HepG2 (cell line): ENCODE data around the gene REPIN1. TPM values are rescaled to one million over a fixed set of nuclear protein-coding genes. Genes with fewer than 3 reads are reported as not detected.

Experiments
- ATF3 ChIP-seq: sonication (generic); formaldehyde crosslinking; IDR thresholded peaks from 2 replicates; pipeline ENCODE4 v1.4.0; 2020; ENCODE audit warnings: missing genetic modification reagents
- KDM2A ChIP-seq: sonication (generic); formaldehyde crosslinking; IDR thresholded peaks from 2 replicates; pipeline ENCODE4 v1.4.0; 2020; ENCODE audit warnings: low read depth, missing genetic modification reagents, borderline replicate concordance
- MIER2 ChIP-seq: IDR thresholded peaks from 2 replicates; pipeline ENCODE4 v1.6.1; 2016; ENCODE audit warnings: missing biosample characterization, missing genetic modification reagents
- MXD1 ChIP-seq: sonication (generic); formaldehyde crosslinking; IDR thresholded peaks from 2 replicates; pipeline ENCODE4 v1.4.0; 2020; ENCODE audit warnings: mild to moderate bottlenecking, missing genetic modification reagents
- RBM39 ChIP-seq: fragments of 200-400 bp; formaldehyde crosslinking; IDR thresholded peaks from one replicate; pipeline ENCODE4 v1.6.1; 2018; ENCODE audit warnings: antibody characterized with exemption, mild to moderate bottlenecking, low read depth, low read length; ENCODE audit not compliant: poor library complexity, severe bottlenecking
- SNRNP70 ChIP-seq: fragments of 200-400 bp; formaldehyde crosslinking; IDR thresholded peaks from 2 replicates; pipeline ENCODE4 v1.6.1; 2017; ENCODE audit warnings: mild to moderate bottlenecking, low read depth, low read length, moderate library complexity
- TFDP1 ChIP-seq: IDR thresholded peaks from 2 replicates; pipeline ENCODE4 v1.6.1; 2016; ENCODE audit warnings: missing compliant biosample characterization, missing genetic modification reagents, borderline replicate concordance
- ZHX2 ChIP-seq, 2 experiments: sonication (generic) in 1 of 2; formaldehyde crosslinking in 1 of 2; IDR thresholded peaks; 2 replicates each; pipeline versions ENCODE4 v1.6.1 to v1.9.0; 2014 to 2022; ENCODE audit warnings: antibody characterized with exemption in 1 of 2, borderline replicate concordance in 1 of 2, inconsistent platforms in 1 of 2, low read depth in 1 of 2, missing genetic modification reagents in 1 of 2
- ZMYM4 ChIP-seq: sonication (generic); formaldehyde crosslinking; IDR thresholded peaks from 2 replicates; pipeline ENCODE4 v1.8.1; 2023; ENCODE audit warnings: mild to moderate bottlenecking, missing genetic modification reagents
- ZNF160 ChIP-seq: sonication (generic); formaldehyde crosslinking; IDR thresholded peaks from 2 replicates; pipeline ENCODE4 v1.8.0; 2022; ENCODE audit warnings: mild to moderate bottlenecking, inconsistent platforms, missing genetic modification reagents
- ZNF18 ChIP-seq: sonication (generic); formaldehyde crosslinking; IDR thresholded peaks from 2 replicates; pipeline ENCODE4 v1.8.0; 2022; ENCODE audit warnings: mild to moderate bottlenecking, missing genetic modification reagents; ENCODE audit not compliant: insufficient replicate concordance
- ZNF337 ChIP-seq: sonication (generic); formaldehyde crosslinking; IDR thresholded peaks from 2 replicates; pipeline ENCODE4 v1.5.1; 2020; ENCODE audit warnings: missing genetic modification reagents, low read depth, mild to moderate bottlenecking, borderline replicate concordance
- ZNF34 ChIP-seq: sonication (generic); formaldehyde crosslinking; IDR thresholded peaks from 2 replicates; pipeline ENCODE4 v1.4.0; 2020; ENCODE audit warnings: mild to moderate bottlenecking, missing genetic modification reagents, borderline replicate concordance
- ZNF598 ChIP-seq: sonication (generic); formaldehyde crosslinking; IDR thresholded peaks from 2 replicates; pipeline ENCODE4 v1.5.1; 2020; ENCODE audit warnings: mild to moderate bottlenecking, missing genetic modification reagents, borderline replicate concordance
- ZNF782 ChIP-seq: sonication (generic); formaldehyde crosslinking; IDR thresholded peaks from 2 replicates; pipeline ENCODE4 v1.4.0; 2020; ENCODE audit warnings: missing genetic modification reagents, mild to moderate bottlenecking, borderline replicate concordance
- polyA plus RNA-seq, 8 experiments: library from polyadenylated mRNA; depleted of rRNA in 3 of 8; stranded (reverse) in 7 of 8; unstranded in 1 of 8; fragments of >200 nt; fragmentation: Illumina TruSeq in 4 of 8; extraction: Trizol in 4 of 8; gene quantifications; 2 replicates each; pipeline versions ENCODE4 v1.2.1 to v1.2.3, GENCODE V29; 2011 to 2016; ENCODE audit warnings: low read depth in 4 of 8, missing spikeins in 1 of 8, mixed read lengths in 1 of 8; ENCODE audit not compliant: insufficient read depth in 1 of 8
- total RNA-seq, 5 experiments: library from RNA; depleted of rRNA; stranded (reverse); fragments of >200 nt; fragmentation: Illumina TruSeq; extraction: Trizol; gene quantifications; 2 replicates each; pipeline ENCODE4 v1.2.3, GENCODE V29; 2016; ENCODE audit warnings: low read depth in 1 of 5

The REPIN1 gene
- total and polyA plus RNA-seq, 2 of the 13 experiments (the other 11 are each of a cell fraction or from before 2014, with no cell fraction given) = 69.9 to 108 TPM

- no peak for TF ChIP-seq ZHX2 (IDR thresholded peaks at IDR 0.05; ENCODE audit: low read depth)
- no peak for TF ChIP-seq ZHX2 (CRISPR knock-in tag; IDR thresholded peaks at IDR 0.05; ENCODE audit: borderline replicate concordance)
- no peak for TF ChIP-seq MIER2 (CRISPR knock-in tag)
- no peak for TF ChIP-seq MXD1 (CRISPR knock-in tag)
- no peak for TF ChIP-seq SNRNP70
- no peak for TF ChIP-seq ZNF18
- TF ChIP-seq TFDP1 (CRISPR knock-in tag) = no peak
- no peak for TF ChIP-seq ATF3 (CRISPR knock-in tag)
- no peak for TF ChIP-seq RBM39
- TF ChIP-seq ZNF34 (CRISPR knock-in tag) = no peak
- no peak for TF ChIP-seq ZNF598
- TF ChIP-seq ZNF782 (CRISPR knock-in tag) = no peak
- TF ChIP-seq ZNF160 (CRISPR knock-in tag) = no peak
- TF ChIP-seq ZNF337 = no peak
- TF ChIP-seq KDM2A = no peak
- no peak for TF ChIP-seq ZMYM4 (CRISPR knock-in tag)
Observed at GRCh38 chr7:150370612-150371071, 2.0 kb downstream of the REPIN1 start (continued).
